SK-N-SH (cell line): Measurements from ENCODE around the gene ZC2HC1C.

Experiments used
- CTCF ChIP-seq: fragments of 200-600 bp; sonication (generic); IDR thresholded peaks from 2 replicates; pipeline ENCODE4 v1.6.1; 2017; ENCODE audit warnings: antibody characterized with exemption, mild to moderate bottlenecking, moderate library complexity
- GABPA ChIP-seq: IDR thresholded peaks from 2 replicates; pipeline ENCODE4 v1.4.0; 2012; ENCODE audit warnings: low read depth, mild to moderate bottlenecking
- GATA2 ChIP-seq: sonication (generic); formaldehyde crosslinking; IDR thresholded peaks from 2 replicates; pipeline ENCODE4 v1.5.0; 2020; ENCODE audit warnings: mild to moderate bottlenecking, missing genetic modification reagents
- JUND ChIP-seq: IDR thresholded peaks from 2 replicates; pipeline ENCODE4 v1.4.0; 2012
- MXI1 ChIP-seq: IDR thresholded peaks from 2 replicates; pipeline ENCODE4 v1.6.1; 2012; ENCODE audit warnings: mild to moderate bottlenecking, low read depth, low read length, improper control_type of control experiment
- RFX5 ChIP-seq: IDR thresholded peaks from 2 replicates; pipeline ENCODE4 v1.6.1; 2012; ENCODE audit warnings: mild to moderate bottlenecking, improper control_type of control experiment, low read length
- TAF1 ChIP-seq: IDR thresholded peaks from 2 replicates; pipeline ENCODE4 v1.6.1; 2012; ENCODE audit warnings: low read depth, mild to moderate bottlenecking, low read length, moderate library complexity, borderline replicate concordance
- TF ChIP-seq, protein P1 (sequence below): IDR thresholded peaks from 2 replicates; pipeline ENCODE4 v1.4.0; 2012; ENCODE audit warnings: low read depth, borderline replicate concordance
- TF ChIP-seq, protein P2 (sequence below): IDR thresholded peaks from 2 replicates; pipeline ENCODE4 v1.6.1; 2012; ENCODE audit warnings: mild to moderate bottlenecking, low read depth, low read length, moderate library complexity
- TF ChIP-seq, protein P3 (sequence below): IDR thresholded peaks from 2 replicates; pipeline ENCODE4; 2012

- TF ChIP-seq GABPA (no peak), RFX5 (no peak), JUND (no peak), CTCF (no peak), MXI1 (no peak), TAF1 (no peak), GATA2 (CRISPR knock-in tag) (no peak)
- TF ChIP-seq, protein P1, sequence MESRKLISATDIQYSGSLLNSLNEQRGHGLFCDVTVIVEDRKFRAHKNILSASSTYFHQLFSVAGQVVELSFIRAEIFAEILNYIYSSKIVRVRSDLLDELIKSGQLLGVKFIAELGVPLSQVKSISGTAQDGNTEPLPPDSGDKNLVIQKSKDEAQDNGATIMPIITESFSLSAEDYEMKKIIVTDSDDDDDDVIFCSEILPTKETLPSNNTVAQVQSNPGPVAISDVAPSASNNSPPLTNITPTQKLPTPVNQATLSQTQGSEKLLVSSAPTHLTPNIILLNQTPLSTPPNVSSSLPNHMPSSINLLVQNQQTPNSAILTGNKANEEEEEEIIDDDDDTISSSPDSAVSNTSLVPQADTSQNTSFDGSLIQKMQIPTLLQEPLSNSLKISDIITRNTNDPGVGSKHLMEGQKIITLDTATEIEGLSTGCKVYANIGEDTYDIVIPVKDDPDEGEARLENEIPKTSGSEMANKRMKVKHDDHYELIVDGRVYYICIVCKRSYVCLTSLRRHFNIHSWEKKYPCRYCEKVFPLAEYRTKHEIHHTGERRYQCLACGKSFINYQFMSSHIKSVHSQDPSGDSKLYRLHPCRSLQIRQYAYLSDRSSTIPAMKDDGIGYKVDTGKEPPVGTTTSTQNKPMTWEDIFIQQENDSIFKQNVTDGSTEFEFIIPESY: no peak
- TF ChIP-seq, protein P2, sequence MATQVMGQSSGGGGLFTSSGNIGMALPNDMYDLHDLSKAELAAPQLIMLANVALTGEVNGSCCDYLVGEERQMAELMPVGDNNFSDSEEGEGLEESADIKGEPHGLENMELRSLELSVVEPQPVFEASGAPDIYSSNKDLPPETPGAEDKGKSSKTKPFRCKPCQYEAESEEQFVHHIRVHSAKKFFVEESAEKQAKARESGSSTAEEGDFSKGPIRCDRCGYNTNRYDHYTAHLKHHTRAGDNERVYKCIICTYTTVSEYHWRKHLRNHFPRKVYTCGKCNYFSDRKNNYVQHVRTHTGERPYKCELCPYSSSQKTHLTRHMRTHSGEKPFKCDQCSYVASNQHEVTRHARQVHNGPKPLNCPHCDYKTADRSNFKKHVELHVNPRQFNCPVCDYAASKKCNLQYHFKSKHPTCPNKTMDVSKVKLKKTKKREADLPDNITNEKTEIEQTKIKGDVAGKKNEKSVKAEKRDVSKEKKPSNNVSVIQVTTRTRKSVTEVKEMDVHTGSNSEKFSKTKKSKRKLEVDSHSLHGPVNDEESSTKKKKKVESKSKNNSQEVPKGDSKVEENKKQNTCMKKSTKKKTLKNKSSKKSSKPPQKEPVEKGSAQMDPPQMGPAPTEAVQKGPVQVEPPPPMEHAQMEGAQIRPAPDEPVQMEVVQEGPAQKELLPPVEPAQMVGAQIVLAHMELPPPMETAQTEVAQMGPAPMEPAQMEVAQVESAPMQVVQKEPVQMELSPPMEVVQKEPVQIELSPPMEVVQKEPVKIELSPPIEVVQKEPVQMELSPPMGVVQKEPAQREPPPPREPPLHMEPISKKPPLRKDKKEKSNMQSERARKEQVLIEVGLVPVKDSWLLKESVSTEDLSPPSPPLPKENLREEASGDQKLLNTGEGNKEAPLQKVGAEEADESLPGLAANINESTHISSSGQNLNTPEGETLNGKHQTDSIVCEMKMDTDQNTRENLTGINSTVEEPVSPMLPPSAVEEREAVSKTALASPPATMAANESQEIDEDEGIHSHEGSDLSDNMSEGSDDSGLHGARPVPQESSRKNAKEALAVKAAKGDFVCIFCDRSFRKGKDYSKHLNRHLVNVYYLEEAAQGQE: no peak
- TF ChIP-seq, protein P3, sequence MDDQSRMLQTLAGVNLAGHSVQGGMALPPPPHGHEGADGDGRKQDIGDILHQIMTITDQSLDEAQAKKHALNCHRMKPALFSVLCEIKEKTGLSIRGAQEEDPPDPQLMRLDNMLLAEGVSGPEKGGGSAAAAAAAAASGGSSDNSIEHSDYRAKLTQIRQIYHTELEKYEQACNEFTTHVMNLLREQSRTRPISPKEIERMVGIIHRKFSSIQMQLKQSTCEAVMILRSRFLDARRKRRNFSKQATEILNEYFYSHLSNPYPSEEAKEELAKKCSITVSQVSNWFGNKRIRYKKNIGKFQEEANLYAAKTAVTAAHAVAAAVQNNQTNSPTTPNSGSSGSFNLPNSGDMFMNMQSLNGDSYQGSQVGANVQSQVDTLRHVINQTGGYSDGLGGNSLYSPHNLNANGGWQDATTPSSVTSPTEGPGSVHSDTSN: no peak
These were observed 27.5 kb downstream of the ZC2HC1C start for GRCh38 chr14:75096959-75097358.
